PFSK-1 (cell line): Measurements from ENCODE around the gene EP400.

ENCODE experiments used
- FOXP2 ChIP-seq: optimal IDR thresholded peaks from 2 replicates; pipeline ENCODE3; 2011; ENCODE audit warnings: borderline replicate concordance, control low read depth, inconsistent platforms; ENCODE audit not compliant: insufficient read depth; ENCODE audit errors: extremely low read length, extremely low read depth
- POLR2AphosphoS5 ChIP-seq: IDR thresholded peaks from 2 replicates; pipeline ENCODE4 v1.6.1; 2012; ENCODE audit warnings: low read depth, mild to moderate bottlenecking, control low read depth, low read length, moderate library complexity
- REST ChIP-seq, 2 experiments: IDR thresholded peaks; 2 replicates each; pipeline versions ENCODE4 v1.6.1 to v1.8.0; 2011 to 2012; ENCODE audit warnings: low read depth in 2 of 2, low read length in 2 of 2, control low read depth in 1 of 2, inconsistent platforms in 1 of 2, mild to moderate bottlenecking in 1 of 2, moderate library complexity in 1 of 2; ENCODE audit not compliant: insufficient read depth in 1 of 2
- SIN3A ChIP-seq: IDR thresholded peaks from 2 replicates; pipeline ENCODE4 v1.6.1; 2012; ENCODE audit warnings: mild to moderate bottlenecking, low read length, moderate library complexity, borderline replicate concordance; ENCODE audit not compliant: insufficient read depth
- TAF1 ChIP-seq: IDR thresholded peaks from 2 replicates; pipeline ENCODE4 v1.6.1; 2012; ENCODE audit warnings: low read length, control low read depth, borderline replicate concordance; ENCODE audit not compliant: insufficient read depth

EP400 gene

DNA sequence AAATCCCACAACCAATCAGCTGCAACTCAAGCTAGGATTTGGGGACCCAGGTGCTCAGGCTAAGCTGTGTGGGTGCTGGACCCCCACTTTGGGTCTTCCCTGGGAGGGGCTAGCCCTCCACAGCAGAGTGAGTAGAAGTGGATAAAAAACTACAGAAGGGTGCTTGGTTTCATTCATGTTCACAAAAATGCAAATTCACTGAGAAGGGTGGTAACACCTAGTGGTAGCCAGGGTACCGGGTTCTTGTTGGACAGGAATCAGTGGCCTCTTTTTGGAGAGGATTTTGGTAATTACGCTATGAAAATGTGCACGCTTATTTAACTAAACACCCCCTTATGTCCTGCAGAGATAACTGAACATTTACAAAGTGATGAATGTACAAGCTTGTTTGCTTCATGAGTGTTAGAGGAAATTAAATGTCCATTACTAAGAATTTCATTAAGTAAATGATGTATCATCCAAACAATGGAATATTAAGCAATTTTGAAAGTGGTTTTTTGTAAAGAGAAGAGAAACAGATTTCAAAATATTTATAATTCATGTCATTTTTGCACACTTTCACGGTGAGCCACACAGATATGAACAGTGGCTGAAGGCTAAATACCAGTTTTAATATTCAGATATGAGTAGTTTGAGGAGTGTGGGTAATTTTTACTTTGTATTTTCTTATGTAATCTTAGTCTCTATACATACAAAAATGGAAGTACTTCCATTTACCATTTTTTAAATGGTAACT, 116.0 kb downstream of the EP400 start:
- TF ChIP-seq REST (IDR thresholded peaks at IDR 0.05; ENCODE audit: insufficient read depth in 1 of 2, low read depth in 2 of 2, low read length in 2 of 2) (no peak), TAF1 (no peak), SIN3A (no peak), FOXP2 (no peak), POLR2AphosphoS5 (no peak)

- TF ChIP-seq TAF1 (no peak), POLR2AphosphoS5 (no peak), FOXP2 (no peak), REST (IDR thresholded peaks at IDR 0.05; ENCODE audit: insufficient read depth in 1 of 2, low read depth in 2 of 2, low read length in 2 of 2) (no peak), SIN3A (no peak)
Measured at GRCh38 chr12:132066345-132066685, 116.6 kb downstream of the EP400 start.

DNA sequence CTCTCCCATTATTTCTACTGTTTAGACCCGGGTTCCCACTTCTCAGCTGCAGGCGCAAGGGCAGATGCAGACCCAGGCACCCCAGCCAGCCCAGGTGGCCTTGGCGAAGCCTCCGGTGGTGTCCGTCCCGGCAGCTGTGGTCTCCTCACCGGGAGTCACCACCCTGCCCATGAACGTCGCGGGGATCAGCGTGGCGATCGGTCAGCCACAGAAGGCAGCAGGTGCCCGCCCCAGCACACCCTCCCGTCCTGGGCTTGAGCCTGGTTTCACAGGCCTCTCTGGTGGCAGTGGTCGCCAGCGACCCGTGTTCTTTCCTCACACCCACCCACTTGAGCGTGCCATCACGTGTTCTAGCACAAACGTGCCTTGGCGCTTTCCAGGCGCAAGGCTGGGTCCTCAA, 117.0 kb downstream of the EP400 start:
- TF ChIP-seq SIN3A = no peak
- no peak for TF ChIP-seq REST (IDR thresholded peaks at IDR 0.05; ENCODE audit: insufficient read depth in 1 of 2, low read depth in 2 of 2, low read length in 2 of 2)
- no peak for TF ChIP-seq FOXP2
- TF ChIP-seq POLR2AphosphoS5 = no peak
- TF ChIP-seq TAF1 = no peak

- TF ChIP-seq SIN3A (no peak), FOXP2 (no peak), TAF1 (no peak), POLR2AphosphoS5 (no peak), REST (IDR thresholded peaks at IDR 0.05; ENCODE audit: insufficient read depth in 1 of 2, low read depth in 2 of 2, low read length in 2 of 2) (no peak)
Measured at GRCh38 chr12:132067182-132067581, 117.4 kb downstream of the EP400 start.
